IMR-90 (cell line): ENCODE data around the gene GPX4. TPM values are rescaled to one million over a fixed set of nuclear protein-coding genes. Genes with fewer than 3 reads are reported as not detected.

Experiments
- ATAC-seq: fragments of 200-7000 bp; cut with Tn5 transposase; 2 replicates; pipeline ENCODE4 v1.9.1; 2020; ENCODE audit warnings: low read depth, mild to moderate bottlenecking, moderate library complexity
- BruUV-seq: library from RNA; stranded (reverse); fragments of 400-500 nt; replicated peaks from 2 replicates; lab custom pipeline; 2021; lab: Mats Ljungman, UMichigan
- CTCF ChIA-PET: fragments of 300-600 bp; formaldehyde crosslinking; extraction: SDS; loops from one replicate; lab custom pipeline; 2021; ENCODE audit warnings: antibody characterized with exemption; lab: Yijun Ruan, JAX
- POLR2A ChIA-PET: fragments of 300-600 bp; sonication (Branson Sonifier 250); formaldehyde crosslinking; loops from one replicate; lab custom pipeline; 2022; ENCODE audit warnings: antibody characterized with exemption; ENCODE audit not compliant: unreplicated experiment; lab: Charles Lee
- DNase-seq: peaks from one replicate; pipeline ENCODE4 v3.0.0; 2013
- H2AFZ ChIP-seq: replicated peaks from 2 replicates; pipeline ENCODE3; 2013; ENCODE audit warnings: low read length, mild to moderate bottlenecking; ENCODE audit not compliant: poor library complexity
- H2AK5ac ChIP-seq: 2 replicates; pipeline ENCODE4 v1.6.1; 2013; ENCODE audit warnings: low read depth, low read length, inconsistent platforms
- H2AK9ac ChIP-seq: replicated peaks from 2 replicates; pipeline ENCODE3; 2013; ENCODE audit warnings: mild to moderate bottlenecking, low read depth, low read length, moderate library complexity; ENCODE audit not compliant: poor library complexity
- H2BK120ac ChIP-seq: 2 replicates; pipeline ENCODE4 v1.6.1; 2013; ENCODE audit warnings: low read depth, low read length, inconsistent platforms
- H2BK15ac ChIP-seq: 3 replicates; pipeline ENCODE4 v1.6.1; 2013; ENCODE audit warnings: low read depth, low read length, inconsistent platforms
- H2BK20ac ChIP-seq: 2 replicates; pipeline ENCODE4 v1.6.1; 2013; ENCODE audit warnings: low read depth, mild to moderate bottlenecking, inconsistent platforms, low read length, moderate library complexity
- H2BK5ac ChIP-seq: 2 replicates; pipeline ENCODE4 v1.6.1; 2013; ENCODE audit warnings: mild to moderate bottlenecking, low read depth, low read length, inconsistent platforms; ENCODE audit not compliant: poor library complexity, severe bottlenecking
- H3K14ac ChIP-seq: replicated peaks from 2 replicates; pipeline ENCODE4 v1.6.1; 2013; ENCODE audit warnings: low read depth, low read length, inconsistent platforms
- H3K18ac ChIP-seq: 2 replicates; pipeline ENCODE4 v1.6.1; 2013; ENCODE audit warnings: low read depth, low read length, control low read depth
- H3K23ac ChIP-seq: 2 replicates; pipeline ENCODE4 v1.6.1; 2013; ENCODE audit warnings: low read depth, low read length, inconsistent platforms
- H3K27ac ChIP-seq: 2 replicates; pipeline ENCODE4 v1.5.1; 2013; ENCODE audit warnings: mild to moderate bottlenecking, control low read depth, low read length; ENCODE audit not compliant: insufficient read depth
- H3K27me3 ChIP-seq: 2 replicates; pipeline ENCODE4 v1.6.1; 2013; ENCODE audit warnings: low read length; ENCODE audit not compliant: control insufficient read depth, insufficient read depth
- H3K36me3 ChIP-seq: 2 replicates; pipeline ENCODE4 v1.6.1; 2013; ENCODE audit warnings: low read length, mixed read lengths; ENCODE audit not compliant: control insufficient read depth, insufficient read depth
- H3K4ac ChIP-seq: 2 replicates; pipeline ENCODE4 v1.6.1; 2013; ENCODE audit warnings: low read depth, low read length, inconsistent platforms
- H3K4me1 ChIP-seq: 2 replicates; pipeline ENCODE4 v1.6.1; 2013; ENCODE audit warnings: low read length, mixed read lengths; ENCODE audit not compliant: control insufficient read depth, insufficient read depth
- H3K4me2 ChIP-seq: 2 replicates; pipeline ENCODE4 v1.6.1; 2013; ENCODE audit warnings: low read depth, mild to moderate bottlenecking, control low read depth, low read length, moderate library complexity
- H3K4me3 ChIP-seq: 2 replicates; pipeline ENCODE4 v1.5.1; 2013; ENCODE audit warnings: low read depth, mild to moderate bottlenecking, control low read depth, low read length, moderate library complexity; ENCODE audit not compliant: insufficient read depth
- H3K56ac ChIP-seq: 2 replicates; pipeline ENCODE4 v1.6.1; 2013; ENCODE audit warnings: low read length, inconsistent platforms; ENCODE audit not compliant: insufficient read depth; ENCODE audit errors: extremely low read depth
- H3K79me1 ChIP-seq, 2 experiments: 2 replicates each; pipeline ENCODE4 v1.6.1; 2013; ENCODE audit warnings: low read length in 2 of 2, inconsistent platforms in 1 of 2, low read depth in 1 of 2
- H3K9ac ChIP-seq: 2 replicates; pipeline ENCODE4 v1.6.1; 2013; ENCODE audit warnings: low read depth, low read length, control low read depth
- H3K9me1 ChIP-seq: 2 replicates; pipeline ENCODE4 v1.6.1; 2013; ENCODE audit warnings: low read length, inconsistent platforms; ENCODE audit not compliant: insufficient read depth
- H3K9me3 ChIP-seq: 2 replicates; pipeline ENCODE4 v1.6.1; 2013; ENCODE audit warnings: low read length; ENCODE audit not compliant: control insufficient read depth, insufficient read depth
- H4K20me1 ChIP-seq: 2 replicates; pipeline ENCODE4 v1.6.1; 2013; ENCODE audit warnings: low read length, inconsistent platforms; ENCODE audit not compliant: insufficient read depth
- H4K5ac ChIP-seq: 2 replicates; pipeline ENCODE4 v1.6.1; 2013; ENCODE audit warnings: mild to moderate bottlenecking, low read depth, low read length, control low read depth
- H4K8ac ChIP-seq, 2 experiments: 2 replicates each; pipeline ENCODE4 v1.6.1; 2013; ENCODE audit warnings: low read depth in 2 of 2, low read length in 2 of 2, control low read depth in 1 of 2, inconsistent platforms in 1 of 2
- H4K91ac ChIP-seq: 2 replicates; pipeline ENCODE4 v1.6.1; 2013; ENCODE audit warnings: low read depth, low read length, inconsistent platforms; ENCODE audit not compliant: insufficient read depth
- BHLHE40 ChIP-seq: fragments of 150-350 bp; IDR thresholded peaks from 2 replicates; pipeline ENCODE4 v1.6.1; 2016; ENCODE audit warnings: mild to moderate bottlenecking, low read depth, low read length
- CEBPB ChIP-seq: IDR thresholded peaks from 2 replicates; pipeline ENCODE4 v1.6.1; 2012; ENCODE audit warnings: low read depth, low read length, improper control_type of control experiment
- CHD1 ChIP-seq: IDR thresholded peaks from 2 replicates; pipeline ENCODE4 v1.6.1; 2012; ENCODE audit warnings: low read depth, low read length, improper control_type of control experiment
- FOS ChIP-seq: fragments of 150-350 bp; IDR thresholded peaks from 2 replicates; pipeline ENCODE4 v1.6.1; 2016; ENCODE audit warnings: low read depth, low read length
- MAFK ChIP-seq: IDR thresholded peaks from 2 replicates; pipeline ENCODE4 v1.6.1; 2012; ENCODE audit warnings: low read depth, low read length, improper control_type of control experiment
- MAZ ChIP-seq: IDR thresholded peaks from 2 replicates; pipeline ENCODE4 v1.6.1; 2012; ENCODE audit warnings: low read depth, mild to moderate bottlenecking, low read length, improper control_type of control experiment, moderate library complexity, borderline replicate concordance
- MXI1 ChIP-seq: IDR thresholded peaks from 2 replicates; pipeline ENCODE4 v1.6.1; 2012; ENCODE audit warnings: low read depth, mild to moderate bottlenecking, low read length, moderate library complexity, borderline replicate concordance
- NFE2L2 ChIP-seq: fragments of 150-350 bp; IDR thresholded peaks from 2 replicates; pipeline ENCODE4 v1.6.1; 2016; ENCODE audit warnings: low read depth, mild to moderate bottlenecking, low read length
- POLR2A ChIP-seq: IDR thresholded peaks from 2 replicates; pipeline ENCODE4 v1.6.1; 2012; ENCODE audit warnings: mild to moderate bottlenecking, low read depth, low read length
- RAD21 ChIP-seq: IDR thresholded peaks from 2 replicates; pipeline ENCODE4 v1.6.1; 2012; ENCODE audit warnings: low read length, improper control_type of control experiment
- RCOR1 ChIP-seq: IDR thresholded peaks from 2 replicates; pipeline ENCODE4 v1.6.1; 2012; ENCODE audit warnings: mild to moderate bottlenecking, low read length, improper control_type of control experiment; ENCODE audit not compliant: insufficient replicate concordance
- RFX5 ChIP-seq: IDR thresholded peaks from 2 replicates; pipeline ENCODE4 v1.8.0; 2012; ENCODE audit warnings: low read depth, mild to moderate bottlenecking, low read length, moderate library complexity
- SMC3 ChIP-seq: fragments of 150-350 bp; IDR thresholded peaks from 2 replicates; pipeline ENCODE4 v1.6.1; 2016; ENCODE audit warnings: low read depth, mild to moderate bottlenecking, antibody characterized with exemption, low read length, moderate library complexity
- WGBS, 2 experiments: methylation state at CpG; one replicate each; pipeline versions ENCODE4 v1.1.5 to v1.1.7; 2013; ENCODE audit warnings: missing lambda C conversion rate in 2 of 2; ENCODE audit not compliant: insufficient read length in 1 of 2; ENCODE audit errors: extremely low coverage in 2 of 2; 5-methylcytosine and 5-hydroxymethylcytosine counted together
- dilution Hi-C: fragments of 300-500 bp; cut with HindIII; formaldehyde crosslinking; loops from one replicate; pipeline ENCODE4 v1.14.3; 2018; ENCODE audit warnings: low sequenced_read_pairs; ENCODE audit not compliant: unreplicated experiment
- in situ Hi-C: fragments of 300-500 bp; cut with MboI; formaldehyde crosslinking; loops from 3 replicates; pipeline ENCODE4 v1.14.3; 2019; ENCODE audit warnings: low sequenced_read_pairs, inconsistent platforms, mixed read lengths
- intact Hi-C: fragments of 100-400 bp; cut with micrococcal nuclease; formaldehyde crosslinking; loops from 2 replicates; pipeline ENCODE4 v1.10.0; 2022
- polyA plus RNA-seq, 3 experiments: library from polyadenylated mRNA; depleted of rRNA; stranded (reverse); fragments of >200 nt; gene quantifications; 2 replicates each; pipeline ENCODE4 v1.2.3, GENCODE V29; 2012; ENCODE audit warnings: low replicate concordance in 1 of 3
- total RNA-seq: library from RNA; depleted of rRNA; stranded (reverse); fragments of >200 nt; gene quantifications from 2 replicates; pipeline ENCODE4 v1.2.3, GENCODE V29; 2012
- TF ChIP-seq, protein P1 (sequence below): conservative IDR thresholded peaks from 2 replicates; pipeline ENCODE4 v1.5.1; 2012; ENCODE audit warnings: mild to moderate bottlenecking, low read depth, low read length, improper control_type of control experiment
- TF ChIP-seq, protein P2 (sequence below): fragments of 150-350 bp; IDR thresholded peaks from 2 replicates; pipeline ENCODE4 v1.6.1; 2016; ENCODE audit warnings: low read depth, mild to moderate bottlenecking, low read length, moderate library complexity, borderline replicate concordance
- TF ChIP-seq, protein P3 (sequence below): fragments of 150-350 bp; IDR thresholded peaks from 2 replicates; pipeline ENCODE4 v1.6.1; 2017; ENCODE audit warnings: mild to moderate bottlenecking, antibody characterized with exemption, low read length, low read depth

The GPX4 gene
- total and polyA plus RNA-seq, 2 of the 4 experiments (the other 2 are of a cell fraction) = 357 to 1,083 TPM

DNA sequence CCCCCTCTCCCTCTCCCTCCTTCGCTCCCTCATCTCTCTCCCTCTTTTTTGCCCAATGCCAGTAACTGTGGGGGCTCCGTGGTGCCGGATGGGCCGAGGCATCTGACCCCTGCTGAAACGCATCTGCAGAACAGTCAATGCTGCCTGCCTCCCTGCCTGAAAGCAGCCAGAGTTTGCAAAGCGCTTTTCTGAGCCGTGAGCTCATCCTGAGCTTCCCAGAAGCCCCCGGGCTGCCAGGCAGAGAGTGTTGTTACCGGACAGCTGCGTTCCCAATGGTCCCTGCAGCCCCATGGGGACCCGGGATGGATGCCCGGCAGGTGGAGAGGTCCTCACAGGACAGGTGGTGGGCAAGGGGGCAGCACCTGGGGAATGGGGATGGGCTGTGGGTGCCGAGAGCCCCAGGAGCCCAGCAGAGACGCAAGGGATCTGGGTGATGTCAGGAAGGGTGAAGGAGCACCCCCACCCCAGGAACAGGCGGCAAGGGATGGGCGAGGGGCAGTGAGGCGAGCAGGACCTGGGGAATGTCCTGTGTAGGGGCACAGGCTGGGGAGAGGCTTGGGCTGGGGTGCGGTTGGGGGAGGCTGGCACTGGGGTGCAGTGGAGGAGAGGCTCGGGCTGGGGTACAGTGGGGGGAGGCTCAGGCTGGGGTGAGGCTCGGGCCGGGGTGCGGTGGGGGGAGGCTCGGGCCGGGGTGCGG, 33.0 kb downstream of the GPX4 start:
- Histone ChIP-seq H2BK120ac (no peak overlapping the region), H3K9me3 (no peaks in the 10 kb centered on the region), H2BK20ac (no peak overlapping the region), H3K9ac (no peak overlapping the region), H3K4me3 (no peak overlapping the region), H2BK5ac (no peak overlapping the region), H4K20me1 (peaks cover 13% of the 10 kb centered on the region), H3K4me1 (peaks cover 11% of the 10 kb centered on the region), H2AK5ac (no peak overlapping the region), H3K14ac (no peak overlapping the region), H3K79me1 (peaks cover 11 to 51% of the 10 kb centered on the region in 2 experiments), H3K27ac (no peak overlapping the region), H3K4me2 (no peak overlapping the region), H3K18ac (no peak overlapping the region), H3K9me1 (peaks cover 4% of the 10 kb centered on the region; the same call in 1 of the 2 replicates), H4K5ac (no peak overlapping the region), H2AFZ (no peak overlapping the region), H3K36me3 (peaks cover 35% of the 10 kb centered on the region; the same call in 1 of the 2 replicates), H2AK9ac (no peak overlapping the region), H4K8ac (no peak overlapping the region), H3K4ac (no peak overlapping the region), H2BK15ac (no peak overlapping the region), H3K27me3 (no peaks in the 10 kb centered on the region), H4K91ac (no peak overlapping the region), H3K56ac (no peak overlapping the region), H3K23ac (no peak overlapping the region)
- POLR2A ChIA-PET = no interaction called here
- DNase-seq (no peak), ATAC-seq (no peak)
- TF ChIP-seq RFX5 = no peak
- TF ChIP-seq BHLHE40 = no peak
- no peak for TF ChIP-seq CHD1
- no peak for TF ChIP-seq FOS
- TF ChIP-seq CEBPB = no peak
- no peak for TF ChIP-seq MAZ
- no peak for TF ChIP-seq NFE2L2
- TF ChIP-seq SMC3 = no peak
- TF ChIP-seq MAFK = no peak
- TF ChIP-seq RAD21 = no peak
- TF ChIP-seq, protein P1, sequence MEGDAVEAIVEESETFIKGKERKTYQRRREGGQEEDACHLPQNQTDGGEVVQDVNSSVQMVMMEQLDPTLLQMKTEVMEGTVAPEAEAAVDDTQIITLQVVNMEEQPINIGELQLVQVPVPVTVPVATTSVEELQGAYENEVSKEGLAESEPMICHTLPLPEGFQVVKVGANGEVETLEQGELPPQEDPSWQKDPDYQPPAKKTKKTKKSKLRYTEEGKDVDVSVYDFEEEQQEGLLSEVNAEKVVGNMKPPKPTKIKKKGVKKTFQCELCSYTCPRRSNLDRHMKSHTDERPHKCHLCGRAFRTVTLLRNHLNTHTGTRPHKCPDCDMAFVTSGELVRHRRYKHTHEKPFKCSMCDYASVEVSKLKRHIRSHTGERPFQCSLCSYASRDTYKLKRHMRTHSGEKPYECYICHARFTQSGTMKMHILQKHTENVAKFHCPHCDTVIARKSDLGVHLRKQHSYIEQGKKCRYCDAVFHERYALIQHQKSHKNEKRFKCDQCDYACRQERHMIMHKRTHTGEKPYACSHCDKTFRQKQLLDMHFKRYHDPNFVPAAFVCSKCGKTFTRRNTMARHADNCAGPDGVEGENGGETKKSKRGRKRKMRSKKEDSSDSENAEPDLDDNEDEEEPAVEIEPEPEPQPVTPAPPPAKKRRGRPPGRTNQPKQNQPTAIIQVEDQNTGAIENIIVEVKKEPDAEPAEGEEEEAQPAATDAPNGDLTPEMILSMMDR = no peak
- TF ChIP-seq, protein P2, sequence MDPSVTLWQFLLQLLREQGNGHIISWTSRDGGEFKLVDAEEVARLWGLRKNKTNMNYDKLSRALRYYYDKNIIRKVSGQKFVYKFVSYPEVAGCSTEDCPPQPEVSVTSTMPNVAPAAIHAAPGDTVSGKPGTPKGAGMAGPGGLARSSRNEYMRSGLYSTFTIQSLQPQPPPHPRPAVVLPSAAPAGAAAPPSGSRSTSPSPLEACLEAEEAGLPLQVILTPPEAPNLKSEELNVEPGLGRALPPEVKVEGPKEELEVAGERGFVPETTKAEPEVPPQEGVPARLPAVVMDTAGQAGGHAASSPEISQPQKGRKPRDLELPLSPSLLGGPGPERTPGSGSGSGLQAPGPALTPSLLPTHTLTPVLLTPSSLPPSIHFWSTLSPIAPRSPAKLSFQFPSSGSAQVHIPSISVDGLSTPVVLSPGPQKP = no peak
- no peak for TF ChIP-seq RCOR1
- no peak for TF ChIP-seq POLR2A
- TF ChIP-seq, protein P3, sequence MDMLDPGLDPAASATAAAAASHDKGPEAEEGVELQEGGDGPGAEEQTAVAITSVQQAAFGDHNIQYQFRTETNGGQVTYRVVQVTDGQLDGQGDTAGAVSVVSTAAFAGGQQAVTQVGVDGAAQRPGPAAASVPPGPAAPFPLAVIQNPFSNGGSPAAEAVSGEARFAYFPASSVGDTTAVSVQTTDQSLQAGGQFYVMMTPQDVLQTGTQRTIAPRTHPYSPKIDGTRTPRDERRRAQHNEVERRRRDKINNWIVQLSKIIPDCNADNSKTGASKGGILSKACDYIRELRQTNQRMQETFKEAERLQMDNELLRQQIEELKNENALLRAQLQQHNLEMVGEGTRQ = no peak
- no peak for TF ChIP-seq MXI1
- 100% methylated on average over 2 of the region's 25 CpGs; no CpG with 5 or more reads in 1 of the 2 experiments for WGBS, 2 experiments
- no TSS peak for BruUV-seq
- CTCF ChIA-PET = no interaction called here
- dilution Hi-C loops (no loop called here), intact Hi-C loops (no loop called here), in situ Hi-C loops (no loop called here)
